ENCODE measurements around the gene SH3BP5L.
"Not testable (repeated sequence)": the region's sequence is repeated elsewhere in the genome, so short reads cannot be mapped to it uniquely, and the experiment has no call there.

SH3BP5L gene

GRCh38 chr1:248791010-248791409 lies 34.7 kb downstream of the SH3BP5L start:
- Histone ChIP-seq H3K36me3 (replicated peaks in 1 of 2; ENCODE audit: control insufficient read depth in 2 of 2, insufficient read depth in 2 of 2, low read length in 2 of 2) (no peaks in the 10 kb centered on the region), H2BK12ac (ENCODE audit: low read length) (no peak overlapping the region), H2AK5ac (ENCODE audit: low read depth, low read length) (no peak overlapping the region), H3K4me3 (ENCODE audit: low read length in 2 of 2) (no peak overlapping the region), H4K8ac (ENCODE audit: low read depth, low read length) (no peak overlapping the region), H3K18ac (ENCODE audit: low read length) (no peak overlapping the region), H4K91ac (ENCODE audit: low read depth, low read length, poor library complexity) (no peak overlapping the region), H3K79me1 (ENCODE audit: low read depth, low read length) (no peaks in the 10 kb centered on the region), H2AFZ (ENCODE audit: low read length) (no peak overlapping the region), H2BK15ac (ENCODE audit: low read length) (no peak overlapping the region), H3K4me2 (ENCODE audit: insufficient read depth, low read length, poor library complexity, severe bottlenecking) (no peak overlapping the region), H3K23ac (ENCODE audit: low read depth, low read length, poor library complexity) (no peak overlapping the region), H2BK5ac (ENCODE audit: low read length) (no peak overlapping the region), H3K9ac (ENCODE audit: low read depth, low read length, poor library complexity) (no peak overlapping the region), H3K4me1 (ENCODE audit: control insufficient read depth in 2 of 2, insufficient read depth in 1 of 2, low read depth in 1 of 2, low read length in 2 of 2) (no peaks in the 10 kb centered on the region), H3K4ac (ENCODE audit: low read length) (no peak overlapping the region), H2BK120ac (ENCODE audit: low read depth, low read length) (no peak overlapping the region), H3K27me3 (ENCODE audit: control insufficient read depth in 3 of 3, insufficient read depth in 3 of 3, low read depth in 1 of 3, low read length in 3 of 3) (no peaks in the 10 kb centered on the region), H3K14ac (ENCODE audit: low read length) (no peak overlapping the region), H3K9me3 (replicated peaks in 1 of 2; ENCODE audit: control insufficient read depth in 2 of 2, insufficient read depth in 1 of 2, low read depth in 1 of 2, low read length in 2 of 2) (peaks cover 0 to 15% of the 10 kb centered on the region in 2 donors), H3K27ac (replicated peaks; ENCODE audit: low read length) (no peak overlapping the region)
- DNase-seq (ENCODE audit: low spot score): no peak
- WGBS, 2 donors (ENCODE audit: extremely low coverage in 2 of 2, insufficient read length in 2 of 2, insufficient replicate concordance in 1 of 2): no CpG with 5 or more reads among the region's 4 CpGs

GRCh38 chr1:248790456-248790855 lies 35.3 kb downstream of the SH3BP5L start:
- H2AK5ac ChIP-seq (ENCODE audit: low read depth, low read length): no peak overlapping the region
- H3K9ac ChIP-seq (ENCODE audit: low read depth, low read length, poor library complexity): no peak overlapping the region
- no peak overlapping the region for H2BK120ac ChIP-seq (ENCODE audit: low read depth, low read length)
- no peak overlapping the region for H3K27ac ChIP-seq (replicated peaks; ENCODE audit: low read length)
- no peak overlapping the region for H2AFZ ChIP-seq (ENCODE audit: low read length)
- no peak overlapping the region for H3K4ac ChIP-seq (ENCODE audit: low read length)
- H4K91ac ChIP-seq (ENCODE audit: low read depth, low read length, poor library complexity): no peak overlapping the region
- no peak overlapping the region for H2BK12ac ChIP-seq (ENCODE audit: low read length)
- H3K9me3 ChIP-seq (replicated peaks in 1 of 2; ENCODE audit: control insufficient read depth in 2 of 2, insufficient read depth in 1 of 2, low read depth in 1 of 2, low read length in 2 of 2): peaks cover 0 to 15% of the 10 kb centered on the region in 2 donors
- H3K14ac ChIP-seq (ENCODE audit: low read length): no peak overlapping the region
- H4K8ac ChIP-seq (ENCODE audit: low read depth, low read length): no peak overlapping the region
- no peak overlapping the region for H2BK15ac ChIP-seq (ENCODE audit: low read length)
- H3K36me3 ChIP-seq (replicated peaks in 1 of 2; ENCODE audit: control insufficient read depth in 2 of 2, insufficient read depth in 2 of 2, low read length in 2 of 2): no peaks in the 10 kb centered on the region
- WGBS, 2 donors (ENCODE audit: extremely low coverage in 2 of 2, insufficient read length in 2 of 2, insufficient replicate concordance in 1 of 2): no CpG with 5 or more reads among the region's 5 CpGs
- no peak overlapping the region for H3K4me3 ChIP-seq (ENCODE audit: low read length in 2 of 2)
- H3K4me1 ChIP-seq (ENCODE audit: control insufficient read depth in 2 of 2, insufficient read depth in 1 of 2, low read depth in 1 of 2, low read length in 2 of 2): no peaks in the 10 kb centered on the region
- no peak overlapping the region for H2BK5ac ChIP-seq (ENCODE audit: low read length)
- no peak overlapping the region for H3K4me2 ChIP-seq (ENCODE audit: insufficient read depth, low read length, poor library complexity, severe bottlenecking)
- H3K27me3 ChIP-seq (ENCODE audit: control insufficient read depth in 3 of 3, insufficient read depth in 3 of 3, low read depth in 1 of 3, low read length in 3 of 3): no peaks in the 10 kb centered on the region
- H3K23ac ChIP-seq (ENCODE audit: low read depth, low read length, poor library complexity): no peak overlapping the region
- DNase-seq (ENCODE audit: low spot score): no peak
- H3K79me1 ChIP-seq (ENCODE audit: low read depth, low read length): no peaks in the 10 kb centered on the region
- no peak overlapping the region for H3K18ac ChIP-seq (ENCODE audit: low read length)

- not testable (repeated sequence) for H3K9ac ChIP-seq (ENCODE audit: low read depth, low read length, poor library complexity); H2BK15ac ChIP-seq (ENCODE audit: low read length); H3K18ac ChIP-seq (ENCODE audit: low read length); H3K14ac ChIP-seq (ENCODE audit: low read length); DNase-seq (ENCODE audit: low spot score); H2BK5ac ChIP-seq (ENCODE audit: low read length); H3K23ac ChIP-seq (ENCODE audit: low read depth, low read length, poor library complexity); H2BK120ac ChIP-seq (ENCODE audit: low read depth, low read length); H3K4me3 ChIP-seq (ENCODE audit: low read length in 2 of 2); H3K36me3 ChIP-seq (replicated peaks in 1 of 2; ENCODE audit: control insufficient read depth in 2 of 2, insufficient read depth in 2 of 2, low read length in 2 of 2); H2AFZ ChIP-seq (ENCODE audit: low read length); H4K91ac ChIP-seq (ENCODE audit: low read depth, low read length, poor library complexity); H3K27me3 ChIP-seq (ENCODE audit: control insufficient read depth in 3 of 3, insufficient read depth in 3 of 3, low read depth in 1 of 3, low read length in 3 of 3); H3K4ac ChIP-seq (ENCODE audit: low read length); H4K8ac ChIP-seq (ENCODE audit: low read depth, low read length); H3K4me2 ChIP-seq (ENCODE audit: insufficient read depth, low read length, poor library complexity, severe bottlenecking); H3K27ac ChIP-seq (replicated peaks; ENCODE audit: low read length); H3K4me1 ChIP-seq (ENCODE audit: control insufficient read depth in 2 of 2, insufficient read depth in 1 of 2, low read depth in 1 of 2, low read length in 2 of 2); H2AK5ac ChIP-seq (ENCODE audit: low read depth, low read length); H3K79me1 ChIP-seq (ENCODE audit: low read depth, low read length); H2BK12ac ChIP-seq (ENCODE audit: low read length)
- WGBS, 2 donors (ENCODE audit: extremely low coverage in 2 of 2, insufficient read length in 2 of 2, insufficient replicate concordance in 1 of 2): no CpG with 5 or more reads among the region's 2 CpGs
- peaks cover 0 to 19% of the 10 kb centered on the region in 2 donors for H3K9me3 ChIP-seq (replicated peaks in 1 of 2; ENCODE audit: control insufficient read depth in 2 of 2, insufficient read depth in 1 of 2, low read depth in 1 of 2, low read length in 2 of 2)
Measured at GRCh38 chr1:248789337-248789736, 36.4 kb downstream of the SH3BP5L start.

GRCh38 chr1:248788327-248788726 lies 37.4 kb downstream of the SH3BP5L start:
- H3K79me1 ChIP-seq (ENCODE audit: low read depth, low read length): no peaks in the 10 kb centered on the region
- no peak overlapping the region for H3K27ac ChIP-seq (replicated peaks; ENCODE audit: low read length)
- no peak overlapping the region for H3K23ac ChIP-seq (ENCODE audit: low read depth, low read length, poor library complexity)
- H3K4me2 ChIP-seq (ENCODE audit: insufficient read depth, low read length, poor library complexity, severe bottlenecking): no peak overlapping the region
- no peak overlapping the region for H2BK15ac ChIP-seq (ENCODE audit: low read length)
- H2BK5ac ChIP-seq (ENCODE audit: low read length): no peak overlapping the region
- no peak for DNase-seq (ENCODE audit: low spot score)
- H2AK5ac ChIP-seq (ENCODE audit: low read depth, low read length): no peak overlapping the region
- H3K4me1 ChIP-seq (ENCODE audit: control insufficient read depth in 2 of 2, insufficient read depth in 1 of 2, low read depth in 1 of 2, low read length in 2 of 2): no peaks in the 10 kb centered on the region
- H4K91ac ChIP-seq (ENCODE audit: low read depth, low read length, poor library complexity): no peak overlapping the region
- H2BK120ac ChIP-seq (ENCODE audit: low read depth, low read length): no peak overlapping the region
- no peak overlapping the region for H3K4ac ChIP-seq (ENCODE audit: low read length)
- H3K9ac ChIP-seq (ENCODE audit: low read depth, low read length, poor library complexity): no peak overlapping the region
- H3K36me3 ChIP-seq (replicated peaks in 1 of 2; ENCODE audit: control insufficient read depth in 2 of 2, insufficient read depth in 2 of 2, low read length in 2 of 2): no peaks in the 10 kb centered on the region
- no peaks in the 10 kb centered on the region for H3K27me3 ChIP-seq (ENCODE audit: control insufficient read depth in 3 of 3, insufficient read depth in 3 of 3, low read depth in 1 of 3, low read length in 3 of 3)
- H3K18ac ChIP-seq (ENCODE audit: low read length): no peak overlapping the region
- WGBS, 2 donors (ENCODE audit: extremely low coverage in 2 of 2, insufficient read length in 2 of 2, insufficient replicate concordance in 1 of 2): no CpG with 5 or more reads among the region's 3 CpGs
- no peak overlapping the region for H2AFZ ChIP-seq (ENCODE audit: low read length)
- H3K14ac ChIP-seq (ENCODE audit: low read length): no peak overlapping the region
- H3K4me3 ChIP-seq (ENCODE audit: low read length in 2 of 2): no peak overlapping the region
- H2BK12ac ChIP-seq (ENCODE audit: low read length): no peak overlapping the region
- H3K9me3 ChIP-seq (replicated peaks in 1 of 2; ENCODE audit: control insufficient read depth in 2 of 2, insufficient read depth in 1 of 2, low read depth in 1 of 2, low read length in 2 of 2): peaks cover 0 to 28% of the 10 kb centered on the region in 2 donors
- H4K8ac ChIP-seq (ENCODE audit: low read depth, low read length): no peak overlapping the region

All from neuronal stem cell (in vitro differentiated cells).